Osteocyte (in vitro differentiated cells): ENCODE data around the gene MR1. TPM values are rescaled to one million over a fixed set of nuclear protein-coding genes. Genes with fewer than 3 reads are reported as not detected.

Experiments used
- DNase-seq: peaks from one replicate; pipeline ENCODE4 v3.0.0; 2021; ENCODE audit warnings: mixed read lengths; ENCODE audit not compliant: unreplicated experiment; ENCODE audit errors: extremely low spot score
- H3K27ac Mint-ChIP-seq: one replicate; pipeline ENCODE4 v1.8.0; 2021; ENCODE audit warnings: mild to moderate bottlenecking, mixed read lengths; ENCODE audit not compliant: unreplicated experiment
- H3K27me3 Mint-ChIP-seq: one replicate; pipeline ENCODE4 v1.8.0; 2021; ENCODE audit warnings: mixed read lengths; ENCODE audit not compliant: unreplicated experiment
- H3K36me3 Mint-ChIP-seq: one replicate; pipeline ENCODE4 v1.8.0; 2021; ENCODE audit warnings: mixed read lengths; ENCODE audit not compliant: unreplicated experiment
- H3K4me1 Mint-ChIP-seq: one replicate; pipeline ENCODE4 v1.8.0; 2021; ENCODE audit warnings: mixed read lengths; ENCODE audit not compliant: unreplicated experiment
- H3K4me3 Mint-ChIP-seq: one replicate; pipeline ENCODE4 v1.8.0; 2021; ENCODE audit warnings: mild to moderate bottlenecking, moderate library complexity, mixed read lengths; ENCODE audit not compliant: unreplicated experiment
- H3K9me3 Mint-ChIP-seq: one replicate; pipeline ENCODE4 v1.8.0; 2021; ENCODE audit warnings: mixed read lengths; ENCODE audit not compliant: unreplicated experiment
- CTCF ChIP-seq: fragments of 200-600 bp; sonication (generic); IDR thresholded peaks from 2 replicates; pipeline ENCODE4 v1.5.0; 2021; ENCODE audit warnings: antibody characterized with exemption, mild to moderate bottlenecking, moderate library complexity
- total RNA-seq: library from RNA; stranded (reverse); gene quantifications from 2 replicates; pipeline ENCODE4 v1.2.1, GENCODE V29; 2021

The MR1 gene
- total RNA-seq, 1 donor from 2014 or later, result 4.3 TPM

GRCh38 chr1:181076852-181077251, 43.1 kb downstream of the MR1 start:
- H3K9me3 Mint-ChIP-seq, result no peaks in the 10 kb centered on the region
- no peak for TF ChIP-seq CTCF
- no peaks in the 10 kb centered on the region for H3K27me3 Mint-ChIP-seq
- no peaks in the 10 kb centered on the region for H3K36me3 Mint-ChIP-seq
- no peak overlapping the region for H3K4me3 Mint-ChIP-seq
- H3K27ac Mint-ChIP-seq, result no peak overlapping the region
- peaks cover 21% of the 10 kb centered on the region for H3K4me1 Mint-ChIP-seq
- DNase-seq, result no peak

GRCh38 chr1:181077576-181078242, 43.9 kb downstream of the MR1 start:
- Mint-ChIP-seq H3K9me3 (no peaks in the 10 kb centered on the region), H3K4me3 (no peak overlapping the region), H3K4me1 (peaks cover 21% of the 10 kb centered on the region), H3K36me3 (no peaks in the 10 kb centered on the region), H3K27ac (peak overlapping the region; percentile 43), H3K27me3 (no peaks in the 10 kb centered on the region)
- no peak for TF ChIP-seq CTCF
- DNase-seq, result no peak

GRCh38 chr1:181079382-181079781, 45.6 kb downstream of the MR1 start:
- Mint-ChIP-seq H3K9me3 (no peaks in the 10 kb centered on the region), H3K4me3 (no peak overlapping the region), H3K4me1 (peaks cover 21% of the 10 kb centered on the region), H3K27me3 (no peaks in the 10 kb centered on the region), H3K27ac (no peak overlapping the region), H3K36me3 (no peaks in the 10 kb centered on the region)
- TF ChIP-seq CTCF, result no peak
- DNase-seq, result no peak

DNA sequence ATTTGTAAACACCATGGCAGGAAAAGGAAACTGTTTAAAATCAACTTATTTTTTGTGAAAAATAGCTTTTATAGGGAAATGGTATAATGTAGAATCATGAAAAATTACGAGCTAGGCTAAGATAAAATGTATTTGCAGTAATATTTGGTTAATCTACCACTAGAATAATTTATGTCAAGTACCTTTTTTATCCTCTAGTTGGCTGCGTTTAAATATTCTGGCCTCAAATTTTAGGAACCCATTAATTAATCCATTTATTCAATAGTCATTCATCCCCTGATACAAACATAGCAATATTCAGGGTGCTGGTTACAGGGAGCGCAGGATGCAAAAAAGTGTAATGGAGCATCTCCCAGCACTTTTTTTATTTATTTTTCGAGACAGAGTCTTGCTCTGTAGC, 46.1 kb downstream of the MR1 start:
- TF ChIP-seq CTCF, result no peak
- Mint-ChIP-seq H3K36me3 (no peaks in the 10 kb centered on the region), H3K4me3 (no peak overlapping the region), H3K4me1 (peaks cover 21% of the 10 kb centered on the region), H3K27ac (no peak overlapping the region), H3K9me3 (no peaks in the 10 kb centered on the region), H3K27me3 (no peaks in the 10 kb centered on the region)
- no peak for DNase-seq

- Mint-ChIP-seq H3K27me3 (no peaks in the 10 kb centered on the region), H3K4me3 (no peak overlapping the region), H3K27ac (no peak overlapping the region), H3K4me1 (peaks cover 21% of the 10 kb centered on the region), H3K9me3 (no peaks in the 10 kb centered on the region), H3K36me3 (no peaks in the 10 kb centered on the region)
- no peak for DNase-seq
- TF ChIP-seq CTCF, result no peak
Measured at GRCh38 chr1:181080556-181080955, 46.8 kb downstream of the MR1 start.
